ENCODE measurements around the gene HTRA3.

Gene HTRA3

DNA sequence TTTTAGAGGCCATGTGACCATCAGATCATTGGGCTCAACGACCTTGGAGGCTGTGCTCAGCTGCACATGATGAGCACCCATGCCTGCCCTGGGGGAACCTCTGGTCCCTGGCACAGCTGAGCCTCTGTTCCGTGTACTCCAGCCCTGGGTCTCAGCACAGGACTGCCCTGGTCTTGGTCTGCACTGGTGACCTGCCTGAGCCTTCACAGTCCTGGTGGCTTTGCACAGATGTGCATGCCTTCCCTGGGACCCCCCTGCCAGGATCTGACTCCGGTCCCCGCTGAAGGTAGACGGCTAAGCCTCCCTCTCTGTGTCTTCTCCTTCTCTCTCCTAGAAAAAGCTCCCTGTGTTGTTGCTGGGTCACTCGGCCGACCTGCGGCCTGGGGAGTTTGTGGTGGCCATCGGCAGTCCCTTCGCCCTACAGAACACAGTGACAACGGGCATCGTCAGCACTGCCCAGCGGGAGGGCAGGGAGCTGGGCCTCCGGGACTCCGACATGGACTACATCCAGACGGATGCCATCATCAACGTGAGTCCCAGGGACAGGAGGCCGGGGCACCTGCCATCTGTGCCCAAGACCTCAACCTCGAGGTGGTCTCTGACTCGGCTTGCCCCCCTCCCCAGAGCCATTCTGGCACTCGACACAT lies 21.6 kb downstream of the HTRA3 start:
- DNase-seq (ENCODE audit: low read depth, low spot score): no peak
- TF ChIP-seq, protein P1, sequence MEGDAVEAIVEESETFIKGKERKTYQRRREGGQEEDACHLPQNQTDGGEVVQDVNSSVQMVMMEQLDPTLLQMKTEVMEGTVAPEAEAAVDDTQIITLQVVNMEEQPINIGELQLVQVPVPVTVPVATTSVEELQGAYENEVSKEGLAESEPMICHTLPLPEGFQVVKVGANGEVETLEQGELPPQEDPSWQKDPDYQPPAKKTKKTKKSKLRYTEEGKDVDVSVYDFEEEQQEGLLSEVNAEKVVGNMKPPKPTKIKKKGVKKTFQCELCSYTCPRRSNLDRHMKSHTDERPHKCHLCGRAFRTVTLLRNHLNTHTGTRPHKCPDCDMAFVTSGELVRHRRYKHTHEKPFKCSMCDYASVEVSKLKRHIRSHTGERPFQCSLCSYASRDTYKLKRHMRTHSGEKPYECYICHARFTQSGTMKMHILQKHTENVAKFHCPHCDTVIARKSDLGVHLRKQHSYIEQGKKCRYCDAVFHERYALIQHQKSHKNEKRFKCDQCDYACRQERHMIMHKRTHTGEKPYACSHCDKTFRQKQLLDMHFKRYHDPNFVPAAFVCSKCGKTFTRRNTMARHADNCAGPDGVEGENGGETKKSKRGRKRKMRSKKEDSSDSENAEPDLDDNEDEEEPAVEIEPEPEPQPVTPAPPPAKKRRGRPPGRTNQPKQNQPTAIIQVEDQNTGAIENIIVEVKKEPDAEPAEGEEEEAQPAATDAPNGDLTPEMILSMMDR (IDR thresholded peaks at IDR 0.05; ENCODE audit: insufficient read depth, low read length, missing control alignments): no peak
- no peak overlapping the region for H3K4me3 ChIP-seq (ENCODE audit: low read depth, low read length)
- ChIA-PET CTCF (interaction anchor here (1.0 kb wide), 1 partner anchor 12 kb away, joined by 4 read pairs; no protein-coding TSS in a partner anchor), POLR2A (no interaction called here)

DNA sequence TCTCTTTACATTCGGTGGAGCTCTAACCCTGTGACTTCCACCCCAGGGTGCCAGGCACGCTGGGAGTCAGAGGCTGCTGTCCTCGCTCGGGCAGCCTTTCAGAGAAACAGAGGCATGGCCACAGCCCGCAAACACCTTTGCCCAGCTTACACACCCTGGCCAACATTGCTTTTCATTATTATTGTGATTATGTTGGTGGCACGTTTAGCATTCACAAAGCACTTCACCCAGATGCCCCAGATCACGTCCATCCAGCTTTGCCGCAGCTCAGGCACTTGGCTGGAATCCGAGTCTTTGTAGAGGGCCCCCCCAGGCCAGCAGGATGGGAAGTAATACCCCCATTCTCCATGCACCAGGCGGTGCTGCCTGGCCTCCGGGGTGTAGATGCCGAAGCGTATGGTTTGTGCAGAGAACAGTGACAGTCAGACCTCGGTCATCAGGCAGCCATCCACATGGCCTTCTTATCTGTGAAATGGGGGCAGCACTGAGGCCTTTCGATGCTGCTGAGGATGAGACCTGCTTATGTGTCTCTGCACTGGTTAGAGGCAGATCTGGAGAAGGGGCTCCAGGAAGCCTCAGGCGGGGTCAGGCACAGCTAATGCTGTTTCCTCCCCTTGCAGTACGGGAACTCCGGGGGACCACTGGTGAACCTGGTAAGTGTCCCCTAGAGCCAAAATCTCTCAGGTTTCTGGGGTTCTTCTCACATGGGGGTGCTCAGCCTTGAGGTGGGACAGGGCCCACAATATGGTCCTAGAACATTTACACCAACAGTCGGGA lies 22.3 kb downstream of the HTRA3 start:
- CTCF ChIA-PET: interaction anchor here (1.0 kb wide), 1 partner anchor 11 kb away, joined by 4 read pairs; no protein-coding TSS in a partner anchor
- no peak for DNase-seq (ENCODE audit: low read depth, low spot score)
- TF ChIP-seq, protein P1 (IDR thresholded peaks at IDR 0.05; ENCODE audit: insufficient read depth, low read length, missing control alignments): no peak
- POLR2A ChIA-PET: no interaction called here
- no peak overlapping the region for H3K4me3 ChIP-seq (ENCODE audit: low read depth, low read length)

DNA sequence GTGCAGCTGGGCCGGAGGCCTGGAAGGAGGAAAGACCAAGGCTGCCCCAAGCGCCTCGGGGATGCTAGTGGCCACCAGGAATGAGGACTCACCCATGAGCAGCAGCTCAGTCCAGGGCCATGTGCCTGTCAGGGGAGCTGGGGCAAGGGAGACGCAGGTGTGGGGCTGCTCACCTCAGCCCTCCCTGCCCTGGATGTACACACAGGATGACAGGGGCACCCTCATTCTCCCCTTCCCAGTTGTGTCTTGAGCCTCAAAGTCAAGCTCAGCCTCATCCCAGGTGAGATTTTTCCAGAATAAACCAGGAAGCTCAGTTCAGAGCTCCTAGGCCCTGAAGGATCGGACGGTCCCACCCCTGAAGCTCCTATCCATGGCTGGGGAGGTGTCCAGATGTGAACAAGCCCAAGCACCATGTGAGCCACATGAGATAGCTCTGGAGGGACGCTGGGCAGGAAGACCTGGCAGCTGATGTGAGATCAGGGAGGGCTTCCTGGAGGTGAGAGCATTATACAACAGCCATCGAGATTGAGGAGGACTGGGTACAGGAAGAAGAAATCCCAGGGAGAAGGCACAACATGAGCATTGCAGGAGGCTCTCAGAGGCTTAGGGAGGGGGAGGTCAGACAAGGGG lies 23.0 kb downstream of the HTRA3 start:
- no peak overlapping the region for H3K4me3 ChIP-seq (ENCODE audit: low read depth, low read length)
- no peak for DNase-seq (ENCODE audit: low read depth, low spot score)
- TF ChIP-seq, protein P1 (IDR thresholded peaks at IDR 0.05; ENCODE audit: insufficient read depth, low read length, missing control alignments): no peak
- POLR2A ChIA-PET: no interaction called here
- CTCF ChIA-PET: no interaction called here

DNA sequence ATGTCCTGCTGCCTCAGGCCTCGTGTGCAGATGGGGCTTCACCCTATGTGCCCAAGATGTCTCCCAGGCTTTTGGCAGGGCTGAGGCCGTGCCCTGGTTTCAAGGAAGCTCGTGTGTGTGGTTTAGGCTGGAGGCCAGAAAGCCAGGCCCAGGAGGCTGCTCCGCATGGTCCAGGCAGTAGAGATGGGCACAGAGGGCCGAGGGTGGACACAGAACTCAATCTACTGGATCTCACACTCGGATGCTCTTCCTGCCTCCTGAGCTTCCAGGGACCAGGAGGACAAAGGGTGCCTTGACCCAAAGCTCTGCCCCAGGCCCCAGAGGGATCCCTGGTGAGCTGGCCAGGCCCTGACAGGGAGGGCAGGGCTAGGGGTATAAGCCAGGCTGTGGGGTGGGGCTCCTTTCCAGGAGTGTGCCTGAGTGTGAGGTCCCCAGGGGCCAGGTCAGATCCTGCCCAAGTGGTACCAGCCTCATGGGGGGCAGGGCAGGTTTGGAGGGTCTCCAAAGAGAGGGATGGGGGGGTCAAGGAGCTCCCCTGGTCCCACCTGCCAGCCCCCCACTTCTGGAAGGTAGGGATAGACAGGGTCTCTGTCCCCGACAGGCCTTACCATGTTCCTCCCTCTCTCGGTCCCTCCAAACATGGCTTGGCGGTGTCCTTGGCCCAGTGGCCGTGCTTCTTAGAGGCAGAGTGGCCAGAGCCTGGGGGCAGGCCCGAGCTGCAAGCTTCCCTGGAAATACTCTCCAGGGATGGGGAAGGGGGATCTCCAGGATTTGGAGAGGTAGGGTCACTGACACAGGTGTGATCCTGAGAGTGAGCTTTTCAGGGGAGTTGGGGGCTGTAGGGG lies 23.8 kb downstream of the HTRA3 start:
- ChIA-PET CTCF (no interaction called here), POLR2A (no interaction called here)
- DNase-seq (ENCODE audit: low read depth, low spot score): no peak
- H3K4me3 ChIP-seq (ENCODE audit: low read depth, low read length): no peak overlapping the region
- TF ChIP-seq, protein P1 (IDR thresholded peaks at IDR 0.05; ENCODE audit: insufficient read depth, low read length, missing control alignments): no peak

DNA sequence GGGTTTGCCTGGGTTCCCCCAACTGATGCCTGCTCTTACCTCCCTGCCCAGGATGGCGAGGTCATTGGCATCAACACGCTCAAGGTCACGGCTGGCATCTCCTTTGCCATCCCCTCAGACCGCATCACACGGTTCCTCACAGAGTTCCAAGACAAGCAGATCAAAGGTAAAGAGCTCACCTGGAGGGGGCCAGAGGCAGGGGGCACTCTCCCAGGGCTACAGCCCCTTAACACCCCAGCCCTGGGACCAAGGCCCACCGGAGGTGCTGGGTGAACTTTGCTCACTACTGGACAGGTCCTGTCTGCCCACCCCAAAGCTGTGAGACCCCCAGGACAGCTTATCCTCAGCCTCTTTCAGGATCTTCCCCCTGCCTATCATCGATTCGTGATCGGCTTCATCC lies 24.5 kb downstream of the HTRA3 start:
- no peak for DNase-seq (ENCODE audit: low read depth, low spot score)
- H3K4me3 ChIP-seq (ENCODE audit: low read depth, low read length): no peak overlapping the region
- POLR2A ChIA-PET: no interaction called here
- CTCF ChIA-PET: no interaction called here
- TF ChIP-seq, protein P1 (IDR thresholded peaks at IDR 0.05; ENCODE audit: insufficient read depth, low read length, missing control alignments): no peak

Data from AG04449 (cell line).